HEK293T (cell line): Measurements from ENCODE around the gene MS4A6E.

Experiments used
- ARNT ChIP-seq: fragments of 450-650 bp; IDR thresholded peaks from 2 replicates; pipeline ENCODE4 v1.6.1; 2017; ENCODE audit warnings: mild to moderate bottlenecking
- BHLHE40 ChIP-seq: fragments of 450-650 bp; IDR thresholded peaks from 2 replicates; pipeline ENCODE4 v1.6.1; 2016; ENCODE audit warnings: mild to moderate bottlenecking, moderate library complexity, borderline replicate concordance
- FOXM1 ChIP-seq: fragments of 450-650 bp; IDR thresholded peaks from 2 replicates; pipeline ENCODE4 v1.6.1; 2017; ENCODE audit warnings: mild to moderate bottlenecking, borderline replicate concordance
- L3MBTL2 ChIP-seq: fragments of 450-650 bp; conservative IDR thresholded peaks from 2 replicates; pipeline ENCODE4 v1.6.1; 2016; ENCODE audit warnings: mild to moderate bottlenecking
- SP1 ChIP-seq: fragments of 450-650 bp; IDR thresholded peaks from 2 replicates; pipeline ENCODE4 v1.6.1; 2017
- SUZ12 ChIP-seq: fragments of 450-650 bp; IDR thresholded peaks from 2 replicates; pipeline ENCODE4 v1.6.1; 2016; ENCODE audit warnings: mild to moderate bottlenecking
- TARDBP ChIP-seq: fragments of 450-650 bp; IDR thresholded peaks from 2 replicates; pipeline ENCODE4 v1.6.1; 2016

- TF ChIP-seq SUZ12 (no peak), BHLHE40 (no peak), TARDBP (no peak), SP1 (no peak), L3MBTL2 (no peak), FOXM1 (no peak), ARNT (no peak)
Observed at GRCh38 chr11:60336767-60337391, 9.8 kb downstream of the MS4A6E start.
